CD4-positive, alpha-beta T cell treated with Interleukin-17A for 1 hour (primary cell): ENCODE data around the gene PRSS16.
"Not testable (repeated sequence)": the region's sequence is repeated elsewhere in the genome, so short reads cannot be mapped to it uniquely, and the experiment has no call there.

ENCODE experiments used
- DNase-seq: peaks from one replicate; pipeline ENCODE4 v3.0.0-alpha.2; 2020

PRSS16 gene

GRCh38 chr6:27247133-27247836, at the start of gene PRSS16:
Gene PRSS16, plus strand, starts transcription at chr6:27247701. Its CDS starts 37 bp downstream, at chr6:27247738.
- DNase-seq, result no peak

- peak; percentile 13 for DNase-seq
Observed at GRCh38 chr6:27205375-27206278, 41.9 kb upstream of the PRSS16 start.

GRCh38 chr6:27206806-27207205, 40.7 kb upstream of the PRSS16 start:
- DNase-seq, result no peak

DNA sequence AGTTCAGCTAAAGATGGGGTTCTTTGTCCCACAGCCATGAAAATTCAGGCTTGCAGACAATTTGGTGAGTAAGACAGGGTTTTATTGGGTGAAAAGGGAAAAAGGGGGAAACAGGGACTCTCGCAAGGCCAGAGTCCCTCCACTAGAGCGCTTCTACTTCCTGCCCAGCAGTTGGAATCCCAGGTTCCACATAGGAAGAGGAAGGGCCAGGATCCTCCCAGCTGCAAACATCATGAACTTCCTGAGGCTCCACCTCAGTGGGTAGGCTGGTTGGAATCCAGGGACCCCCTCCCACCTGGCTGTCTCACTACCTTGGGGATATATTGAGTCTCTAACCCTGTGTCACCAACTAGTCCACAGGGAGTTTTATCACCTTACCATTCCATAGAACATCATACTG, 39.5 kb upstream of the PRSS16 start:
- no peak for DNase-seq

DNA sequence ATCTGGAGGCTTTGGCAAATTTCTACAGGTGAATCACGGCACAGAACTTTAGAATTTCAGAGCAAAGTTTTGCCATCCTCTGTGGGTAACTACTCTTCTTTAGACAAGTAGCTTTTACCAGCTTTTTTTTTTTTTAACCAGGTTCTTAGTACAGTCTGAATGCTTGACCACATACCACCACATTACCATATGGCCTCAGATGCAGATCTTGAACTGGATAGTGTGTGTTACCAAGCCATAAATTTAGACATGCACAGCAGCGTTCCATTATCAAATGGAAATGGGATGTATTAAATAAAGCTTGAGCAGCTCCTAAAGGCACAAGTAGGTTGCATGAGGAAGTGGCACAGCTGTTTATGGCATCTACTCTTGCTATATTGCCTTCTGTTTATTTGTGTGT, 38.3 kb upstream of the PRSS16 start:
- DNase-seq, result no peak

DNA sequence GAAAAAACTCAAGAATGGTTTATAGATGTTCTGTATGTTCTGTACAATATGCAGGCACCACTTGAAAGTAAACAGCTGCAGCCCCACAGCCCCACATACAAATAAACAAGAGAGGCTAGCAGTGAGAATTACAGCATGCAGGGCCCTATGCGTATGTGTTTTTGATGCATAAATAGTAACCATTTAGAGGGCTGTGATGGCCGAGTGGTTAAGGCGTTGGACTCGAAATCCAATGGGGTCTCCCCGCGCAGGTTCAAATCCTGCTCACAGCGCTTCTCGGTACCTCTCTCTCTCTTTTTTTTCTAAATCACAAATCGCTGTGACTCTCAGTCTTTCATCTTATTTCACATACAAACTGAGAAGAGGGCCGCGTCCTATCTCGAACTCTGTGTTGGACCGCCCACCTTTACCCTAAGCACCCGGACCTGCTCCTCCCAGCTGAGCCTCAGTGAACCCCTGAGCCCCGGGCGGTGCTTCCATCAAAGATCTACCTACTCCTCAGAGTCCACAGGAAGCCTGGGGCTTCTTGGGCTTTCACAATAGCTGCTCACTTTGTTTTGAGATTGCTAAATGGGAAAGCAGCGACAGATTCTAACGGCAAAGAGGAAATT, 37.7 kb upstream of the PRSS16 start:
- DNase-seq, result no peak

DNA sequence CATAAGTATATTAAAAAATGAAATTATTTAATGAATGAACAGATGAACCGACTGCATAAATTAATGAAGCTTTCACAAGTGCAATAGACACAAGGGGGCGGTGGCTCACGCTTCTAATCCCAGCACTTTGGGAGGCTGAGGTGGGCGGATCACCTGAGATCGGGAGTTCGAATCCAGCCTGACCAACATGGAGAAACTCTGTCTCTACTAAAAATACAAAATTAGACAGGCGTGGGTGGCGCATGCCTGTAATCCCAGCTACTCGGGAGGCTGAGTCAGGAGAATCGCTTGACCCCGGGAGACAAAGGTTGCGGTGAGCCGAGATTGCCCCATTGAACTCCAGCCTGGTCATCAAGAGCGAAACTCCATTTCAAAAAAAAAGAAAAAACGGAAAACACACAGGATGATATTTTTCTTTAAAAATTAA, 34.4 kb upstream of the PRSS16 start:
- DNase-seq, result not testable (repeated sequence)

DNA sequence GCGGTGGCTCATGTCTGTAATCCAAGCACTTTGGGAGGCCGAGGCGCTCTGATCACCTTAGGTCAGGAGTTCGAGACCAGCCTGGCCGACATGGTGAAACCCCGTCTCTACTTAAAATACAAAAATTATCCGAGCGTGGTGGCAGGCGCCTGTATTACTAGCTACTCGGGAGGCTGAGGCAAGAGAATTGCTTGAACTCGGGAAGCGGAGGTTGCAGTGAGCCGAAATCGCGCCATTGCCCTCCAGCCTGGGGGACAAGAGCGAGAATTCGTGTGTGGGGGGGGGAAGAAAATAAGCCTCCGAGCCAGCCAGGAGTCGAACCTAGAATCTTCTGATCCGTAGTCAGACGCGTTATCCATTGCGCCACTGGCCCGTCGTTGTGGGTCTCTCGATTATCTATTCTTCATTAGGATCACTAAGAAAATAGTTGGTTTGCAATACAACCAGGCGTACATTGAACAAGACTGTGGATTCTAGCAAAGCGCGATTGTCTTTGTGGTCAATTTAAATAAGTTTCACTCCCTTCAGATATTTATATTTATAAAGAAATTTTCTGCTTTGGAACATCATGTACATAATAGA, 33.9 kb upstream of the PRSS16 start:
- no peak for DNase-seq

DNA sequence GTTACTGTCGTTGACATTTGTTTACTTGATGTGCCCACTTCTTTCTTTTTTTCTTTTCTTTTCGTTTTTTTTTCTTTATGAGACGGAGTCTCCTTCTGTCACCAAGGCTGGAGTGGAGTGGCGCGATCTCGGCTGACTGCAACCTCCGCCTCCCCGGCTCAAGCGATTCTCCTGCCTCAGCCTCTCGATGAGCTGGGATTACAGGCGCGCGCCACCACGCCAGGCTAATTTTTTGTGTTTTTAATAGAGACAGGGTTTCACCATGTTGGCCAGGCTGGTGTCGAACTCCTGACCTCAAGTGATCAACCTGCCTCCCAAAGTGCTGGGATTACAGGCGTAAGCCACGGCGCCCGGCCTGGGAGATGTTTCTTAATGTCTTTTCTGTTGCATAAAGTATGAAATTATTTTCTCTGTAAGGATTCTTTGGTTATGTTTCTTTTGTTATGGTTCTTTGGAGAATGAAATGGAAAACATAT, 33.3 kb upstream of the PRSS16 start:
- no peak for DNase-seq

DNA sequence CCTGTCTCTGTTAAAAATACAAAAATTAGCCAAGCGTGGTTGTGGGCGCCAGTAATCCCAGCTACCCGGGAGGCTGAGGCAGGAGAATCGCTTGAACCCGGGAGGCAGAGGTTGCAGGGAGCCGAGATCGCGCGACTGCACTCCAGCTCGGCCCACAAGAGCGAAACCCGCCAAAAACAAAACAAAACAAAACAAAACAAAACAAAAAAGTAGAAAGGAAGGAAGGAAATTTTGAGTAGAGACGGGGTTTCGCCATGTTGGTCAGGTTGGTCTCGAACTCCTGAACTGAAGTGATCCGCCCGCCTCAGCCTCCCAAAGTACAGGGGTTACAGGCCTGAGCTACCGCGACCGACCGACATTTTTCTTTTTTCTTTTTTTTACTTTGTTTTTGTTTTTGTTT, 30.6 kb upstream of the PRSS16 start:
- DNase-seq, result no peak

DNA sequence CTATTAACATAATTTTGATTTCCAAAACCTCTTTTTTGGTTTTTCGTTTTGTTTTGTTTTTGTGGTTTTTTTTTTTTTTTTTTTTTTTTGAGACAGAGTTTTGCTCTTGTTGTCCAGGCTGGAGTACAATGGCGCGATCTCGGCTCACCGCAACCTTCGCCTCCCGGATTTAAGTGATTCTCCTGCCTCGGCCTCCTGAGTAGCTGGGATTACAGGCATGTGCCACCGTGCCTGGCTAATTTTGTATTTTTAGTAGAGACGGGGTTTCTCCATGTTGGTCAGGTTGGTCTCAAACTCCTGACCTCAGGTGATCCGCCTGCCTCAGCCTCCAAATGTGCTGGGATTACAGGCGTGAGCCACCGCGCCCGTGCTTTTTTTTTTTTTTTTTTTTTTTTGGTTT, 24.5 kb upstream of the PRSS16 start:
- not testable (repeated sequence) for DNase-seq

DNA sequence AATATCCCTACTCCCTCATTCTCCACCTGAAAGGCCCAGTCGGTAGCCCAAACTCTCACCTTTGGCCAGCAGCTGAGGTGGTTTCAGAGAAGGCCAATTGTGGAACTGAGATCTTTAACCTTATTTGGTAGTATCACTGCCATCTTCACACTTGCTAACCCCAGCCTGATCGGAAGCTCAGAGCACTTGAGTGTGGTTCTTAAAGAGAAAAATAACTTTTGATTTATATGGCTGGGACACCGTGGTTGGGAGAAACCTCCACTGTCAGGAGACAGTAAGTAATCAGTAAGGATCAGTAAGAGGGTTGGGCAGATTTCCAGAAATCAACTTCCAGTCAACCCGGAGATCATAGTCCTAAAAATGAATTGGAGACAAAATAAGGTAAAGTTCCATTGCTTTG, 22.8 kb upstream of the PRSS16 start:
- no peak for DNase-seq

- no peak for DNase-seq
Observed at GRCh38 chr6:27228963-27229477, 18.5 kb upstream of the PRSS16 start.

GRCh38 chr6:27230758-27231111, 16.8 kb upstream of the PRSS16 start:
- no peak for DNase-seq

DNA sequence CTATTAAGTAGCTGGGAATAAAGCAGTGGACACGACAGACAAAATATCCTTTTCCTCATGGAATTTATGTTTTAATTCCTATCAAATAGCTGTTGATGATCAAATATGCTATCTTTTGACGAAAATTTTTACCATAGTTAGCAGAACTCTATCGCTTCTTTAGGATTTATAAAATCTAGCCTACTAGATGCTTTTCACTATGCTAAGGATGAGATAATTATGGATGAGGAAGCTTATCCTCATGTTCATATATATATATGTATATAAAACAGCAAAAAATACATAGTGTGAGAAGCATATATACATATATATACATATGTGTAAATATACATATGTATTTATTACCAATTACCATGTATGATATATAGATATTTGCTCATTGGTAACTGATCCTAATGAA, 12.9 kb upstream of the PRSS16 start:
- DNase-seq, result no peak

- peak; percentile 40 for DNase-seq
Observed at GRCh38 chr6:27237089-27237803, 10.3 kb upstream of the PRSS16 start.

- no peak for DNase-seq
Observed at GRCh38 chr6:27238010-27238983, 9.2 kb upstream of the PRSS16 start.

DNA sequence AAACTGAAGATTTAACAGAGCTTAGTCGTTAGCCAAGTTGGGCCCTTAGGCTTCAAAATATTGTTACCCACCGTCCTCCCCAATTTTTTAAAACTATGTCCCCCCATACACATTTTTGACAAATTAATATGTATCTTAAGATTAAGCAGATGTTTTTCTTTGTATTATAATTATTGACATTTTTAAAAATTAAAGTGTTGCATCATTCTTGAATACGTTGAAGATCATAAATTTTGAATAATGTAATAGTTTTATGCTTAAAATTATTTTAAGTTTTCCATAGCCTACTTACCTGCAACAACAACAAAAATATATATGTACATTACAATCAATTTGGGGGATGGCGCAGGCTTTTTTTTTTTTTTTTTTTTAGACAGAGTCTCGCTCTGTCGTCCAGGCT, 8.2 kb upstream of the PRSS16 start:
- no peak for DNase-seq

GRCh38 chr6:27241443-27241842, 6.1 kb upstream of the PRSS16 start:
- DNase-seq, result no peak

GRCh38 chr6:27242589-27243265, 4.8 kb upstream of the PRSS16 start:
- no peak for DNase-seq

DNA sequence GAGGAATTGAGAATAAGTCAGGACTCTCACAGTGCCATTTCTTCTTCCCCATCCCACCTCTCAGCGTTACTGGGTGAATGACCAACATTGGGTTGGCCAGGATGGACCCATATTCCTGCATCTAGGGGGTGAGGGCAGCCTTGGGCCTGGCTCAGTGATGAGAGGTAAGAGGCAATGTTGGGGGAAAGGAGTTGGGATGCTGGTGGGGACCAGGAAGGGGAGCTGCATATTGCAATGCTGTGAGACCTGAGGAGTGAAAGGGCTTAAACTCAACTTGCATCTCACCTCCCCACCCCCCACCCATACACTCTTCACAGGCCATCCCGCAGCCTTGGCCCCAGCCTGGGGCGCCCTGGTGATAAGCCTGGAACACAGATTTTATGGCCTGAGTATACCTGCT, 1.3 kb downstream of the PRSS16 start:
- no peak for DNase-seq
